ENCODE measurements around the gene PRMT1. TPM values are rescaled to one million over a fixed set of nuclear protein-coding genes. Genes with fewer than 3 reads are reported as not detected.
A peak's percentile ranks its signal among the peaks of the same experiment; 100 is the strongest.

Gene PRMT1
- total and polyA plus RNA-seq, 9 of the 15 experiments (the other 6 are each of a cell fraction or from before 2014, with no cell fraction given): 13.3 to 464 (median 326) TPM

DNA sequence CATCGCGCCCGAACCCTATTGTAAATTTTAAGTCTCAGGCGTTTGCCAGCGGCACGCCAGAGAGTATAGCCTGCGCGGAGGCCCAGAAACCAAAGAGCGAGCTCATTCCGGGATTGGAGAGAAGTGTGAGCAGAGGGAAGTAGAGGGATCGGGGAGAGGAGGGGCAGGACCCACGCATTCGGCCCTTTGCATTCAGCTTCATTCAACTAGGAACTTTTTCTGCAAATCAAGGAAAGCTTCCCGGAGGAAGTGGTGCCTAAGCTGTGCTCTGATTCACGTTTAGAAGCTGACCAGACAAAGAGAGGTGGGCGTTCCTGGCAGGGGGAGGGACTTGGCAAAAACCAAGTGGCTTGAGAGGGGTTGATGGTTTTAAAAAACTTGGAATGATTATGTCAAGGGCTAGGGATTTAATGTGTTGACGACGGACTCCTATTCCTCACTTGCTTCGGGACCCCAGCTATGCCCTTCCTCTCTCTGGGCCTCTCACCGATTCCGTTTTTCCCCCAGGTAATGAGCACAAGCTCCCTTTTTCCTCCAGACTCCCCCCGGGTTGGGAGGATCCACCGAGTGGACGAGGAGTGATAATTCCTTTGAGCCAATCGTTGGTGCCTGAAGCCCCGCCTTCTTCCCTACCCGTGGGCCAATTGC, 811 bp upstream of the PRMT1 start (continued):
- no peak; the same call in 1 of the 2 replicates for TF ChIP-seq TGIF2 (CRISPR knock-in tag; IDR thresholded peaks at IDR 0.05)
- TF ChIP-seq, protein P1, sequence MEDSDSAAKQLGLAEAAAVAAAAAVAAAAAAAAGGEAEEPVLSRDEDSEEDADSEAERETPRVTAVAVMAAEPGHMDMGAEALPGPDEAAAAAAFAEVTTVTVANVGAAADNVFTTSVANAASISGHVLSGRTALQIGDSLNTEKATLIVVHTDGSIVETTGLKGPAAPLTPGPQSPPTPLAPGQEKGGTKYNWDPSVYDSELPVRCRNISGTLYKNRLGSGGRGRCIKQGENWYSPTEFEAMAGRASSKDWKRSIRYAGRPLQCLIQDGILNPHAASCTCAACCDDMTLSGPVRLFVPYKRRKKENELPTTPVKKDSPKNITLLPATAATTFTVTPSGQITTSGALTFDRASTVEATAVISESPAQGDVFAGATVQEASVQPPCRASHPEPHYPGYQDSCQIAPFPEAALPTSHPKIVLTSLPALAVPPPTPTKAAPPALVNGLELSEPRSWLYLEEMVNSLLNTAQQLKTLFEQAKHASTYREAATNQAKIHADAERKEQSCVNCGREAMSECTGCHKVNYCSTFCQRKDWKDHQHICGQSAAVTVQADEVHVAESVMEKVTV (CRISPR knock-in tag; IDR thresholded peaks at IDR 0.05): no peak
- TF ChIP-seq, protein P2, sequence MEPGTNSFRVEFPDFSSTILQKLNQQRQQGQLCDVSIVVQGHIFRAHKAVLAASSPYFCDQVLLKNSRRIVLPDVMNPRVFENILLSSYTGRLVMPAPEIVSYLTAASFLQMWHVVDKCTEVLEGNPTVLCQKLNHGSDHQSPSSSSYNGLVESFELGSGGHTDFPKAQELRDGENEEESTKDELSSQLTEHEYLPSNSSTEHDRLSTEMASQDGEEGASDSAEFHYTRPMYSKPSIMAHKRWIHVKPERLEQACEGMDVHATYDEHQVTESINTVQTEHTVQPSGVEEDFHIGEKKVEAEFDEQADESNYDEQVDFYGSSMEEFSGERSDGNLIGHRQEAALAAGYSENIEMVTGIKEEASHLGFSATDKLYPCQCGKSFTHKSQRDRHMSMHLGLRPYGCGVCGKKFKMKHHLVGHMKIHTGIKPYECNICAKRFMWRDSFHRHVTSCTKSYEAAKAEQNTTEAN (CRISPR knock-in tag; IDR thresholded peaks at IDR 0.05): no peak
- TF ChIP-seq ZNF384 (IDR thresholded peaks at IDR 0.05; ENCODE audit: low read depth, low read length): peak; percentile 43; the same call in 1 of the 2 replicates
- no peak for TF ChIP-seq ZNF311 (CRISPR knock-in tag; IDR thresholded peaks at IDR 0.05)
- no peak for TF ChIP-seq FOXK1 (CRISPR knock-in tag; IDR thresholded peaks at IDR 0.05; ENCODE audit: borderline replicate concordance)
- TF ChIP-seq ZFPM2 (CRISPR knock-in tag; IDR thresholded peaks at IDR 0.05): no peak
- TF ChIP-seq SIN3B (IDR thresholded peaks at IDR 0.05; ENCODE audit: low read depth): no peak
